GM23338 (cell line): Measurements from ENCODE around the gene SYNPR. TPM values are rescaled to one million over a fixed set of nuclear protein-coding genes. Genes with fewer than 3 reads are reported as not detected.

ENCODE experiments used
- ATAC-seq: fragments of 200-7000 bp; cut with Tn5 transposase; 3 replicates; pipeline ENCODE4 v1.9.1; 2020
- DNase-seq: peaks from one replicate; pipeline ENCODE4 v3.0.0-alpha.2; 2015; ENCODE audit warnings: low spot score
- H2AFZ ChIP-seq: fragments of 200-600 bp; sonication (generic); 2 replicates; pipeline ENCODE4 v1.8.0; 2016; ENCODE audit warnings: antibody characterized with exemption, mild to moderate bottlenecking, moderate library complexity
- H3F3A ChIP-seq: fragments of 200-600 bp; sonication (generic); replicated peaks from 2 replicates; pipeline ENCODE4 v1.8.0; 2017; ENCODE audit warnings: antibody characterized with exemption, mixed run types, low read depth
- H3K27ac ChIP-seq: fragments of 200-600 bp; sonication (generic); 2 replicates; pipeline ENCODE4 v1.6.1; 2016; ENCODE audit warnings: low read depth
- H3K27me3 ChIP-seq: fragments of 200-600 bp; sonication (generic); 2 replicates; pipeline ENCODE4 v1.8.0; 2016; ENCODE audit warnings: mild to moderate bottlenecking, mixed run types, moderate library complexity; ENCODE audit not compliant: insufficient read depth
- H3K36me3 ChIP-seq: fragments of 200-600 bp; sonication (generic); 2 replicates; pipeline ENCODE4 v1.8.0; 2016; ENCODE audit warnings: mild to moderate bottlenecking; ENCODE audit not compliant: insufficient read depth
- H3K4me1 ChIP-seq: fragments of 200-600 bp; sonication (generic); 2 replicates; pipeline ENCODE4 v1.8.0; 2016; ENCODE audit warnings: mild to moderate bottlenecking, moderate library complexity; ENCODE audit not compliant: insufficient read depth
- H3K4me2 ChIP-seq: fragments of 200-600 bp; sonication (generic); 2 replicates; pipeline ENCODE4 v1.7.1; 2017; ENCODE audit warnings: mixed run types
- H3K4me3 ChIP-seq: fragments of 200-600 bp; sonication (generic); 2 replicates; pipeline ENCODE4 v1.6.1; 2016; ENCODE audit warnings: mixed run types
- H3K79me2 ChIP-seq: fragments of 200-600 bp; sonication (generic); replicated peaks from 2 replicates; pipeline ENCODE4 v1.8.0; 2017; ENCODE audit warnings: mild to moderate bottlenecking; ENCODE audit not compliant: insufficient read depth
- H3K9me2 ChIP-seq: fragments of 200-600 bp; sonication (generic); 2 replicates; pipeline ENCODE4 v1.8.0; 2017; ENCODE audit not compliant: insufficient read depth
- H4K20me1 ChIP-seq: fragments of 200-600 bp; sonication (generic); replicated peaks from 2 replicates; pipeline ENCODE4 v1.8.0; 2017; ENCODE audit warnings: mild to moderate bottlenecking; ENCODE audit not compliant: insufficient read depth
- H3K27ac Mint-ChIP-seq: 2 replicates; pipeline ENCODE4 v1.8.0; 2020; ENCODE audit warnings: inconsistent platforms, mild to moderate bottlenecking, moderate library complexity, mixed read lengths
- H3K27me3 Mint-ChIP-seq: 3 replicates; pipeline ENCODE4 v1.8.0; 2022; ENCODE audit warnings: low read depth, mild to moderate bottlenecking, moderate library complexity, mixed read lengths, inconsistent platforms; ENCODE audit not compliant: insufficient read depth, poor library complexity
- H3K36me3 Mint-ChIP-seq: 3 replicates; pipeline ENCODE4 v1.8.0; 2021; ENCODE audit warnings: low read depth, mild to moderate bottlenecking, inconsistent platforms, moderate library complexity, mixed read lengths
- H3K4me1 Mint-ChIP-seq: 3 replicates; pipeline ENCODE4 v1.8.0; 2020; ENCODE audit warnings: mild to moderate bottlenecking, inconsistent platforms, mixed read lengths
- H3K4me3 Mint-ChIP-seq: 3 replicates; pipeline ENCODE4 v1.8.0; 2021; ENCODE audit warnings: moderate library complexity, mild to moderate bottlenecking, inconsistent platforms, mixed read lengths
- H3K9me3 Mint-ChIP-seq: 3 replicates; pipeline ENCODE4 v1.8.0; 2020; ENCODE audit warnings: moderate library complexity, mild to moderate bottlenecking, inconsistent platforms, mixed read lengths
- CREB1 ChIP-seq: fragments of 250-450 bp; sonication (Bioruptor Pico); IDR thresholded peaks from 2 replicates; pipeline ENCODE4 v1.5.0; 2020; ENCODE audit warnings: low read depth, mild to moderate bottlenecking, moderate library complexity
- CTCF ChIP-seq, 2 experiments: fragments of 200-600 bp in 1 of 2; sonication (generic) in 1 of 2; conservative IDR thresholded peaks; 2 replicates each; pipeline versions ENCODE4 v1.5.1 to v1.6.1; 2016 to 2017; ENCODE audit warnings: antibody characterized with exemption in 2 of 2, low read depth in 2 of 2, mild to moderate bottlenecking in 2 of 2, moderate library complexity in 1 of 2
- ETS1 ChIP-seq: IDR thresholded peaks from 2 replicates; pipeline ENCODE4 v1.6.1; 2016; ENCODE audit warnings: antibody characterized with exemption
- EZH2 ChIP-seq: fragments of 200-600 bp; sonication (generic); IDR thresholded peaks from one replicate; pipeline ENCODE4 v1.8.0; 2017; ENCODE audit warnings: antibody characterized with exemption, mild to moderate bottlenecking, low read depth; ENCODE audit not compliant: unreplicated experiment
- EZH2phosphoT487 ChIP-seq: fragments of 200-600 bp; sonication (generic); IDR thresholded peaks from one replicate; pipeline ENCODE4 v1.8.1; 2018; ENCODE audit warnings: antibody characterized with exemption; ENCODE audit not compliant: unreplicated experiment
- JUNB ChIP-seq: IDR thresholded peaks from one replicate; pipeline ENCODE4 v1.6.1; 2016; ENCODE audit warnings: antibody characterized with exemption; ENCODE audit not compliant: unreplicated experiment
- NANOG ChIP-seq: IDR thresholded peaks from 2 replicates; pipeline ENCODE4 v1.6.1; 2016; ENCODE audit warnings: antibody characterized with exemption, borderline replicate concordance
- POLR2AphosphoS5 ChIP-seq: IDR thresholded peaks from 2 replicates; pipeline ENCODE4 v1.6.1; 2016; ENCODE audit warnings: antibody characterized with exemption, low read depth
- REST ChIP-seq: IDR thresholded peaks from one replicate; pipeline ENCODE4 v1.6.1; 2018; ENCODE audit warnings: antibody characterized with exemption; ENCODE audit not compliant: unreplicated experiment
- ZNF114 ChIP-seq: fragments of 250-450 bp; sonication (Bioruptor Pico); IDR thresholded peaks from 2 replicates; pipeline ENCODE4 v1.5.0; 2020; ENCODE audit warnings: mild to moderate bottlenecking, moderate library complexity
- ZNF462 ChIP-seq: fragments of 250-450 bp; sonication (Bioruptor Pico); IDR thresholded peaks from 2 replicates; pipeline ENCODE4 v1.5.0; 2020; ENCODE audit warnings: mild to moderate bottlenecking, moderate library complexity
- polyA plus RNA-seq: library from polyadenylated mRNA; unstranded; fragments of >200 nt; fragmentation: Nextera tagmentation; extraction: Ambion mirVana; gene quantifications from 2 replicates; pipeline ENCODE4 v1.2.1, GENCODE V29; 2016
- total RNA-seq: library from RNA; depleted of rRNA; stranded (reverse); fragments of >200 nt; shearing (Covaris generic); gene quantifications from 2 replicates; pipeline ENCODE4 v1.2.3, GENCODE V29; 2014

The SYNPR gene
- total and polyA plus RNA-seq, 2 experiments from 2014 or later = 0.38 to 0.55 TPM

GRCh38 chr3:63296249-63296648 lies 18.1 kb downstream of the SYNPR start (continued):
- TF ChIP-seq ZNF462 (CRISPR knock-in tag) (no peak), JUNB (no peak), ZNF114 (CRISPR knock-in tag) (no peak), EZH2phosphoT487 (no peak), EZH2 (no peak), CREB1 (CRISPR knock-in tag) (no peak), POLR2AphosphoS5 (no peak), NANOG (no peak)

GRCh38 chr3:63303238-63303637 lies 25.1 kb downstream of the SYNPR start:
- H4K20me1 ChIP-seq = no peaks in the 10 kb centered on the region; the same call in 1 of the 2 replicates
- H3K4me2 ChIP-seq = no peak overlapping the region
- Mint-ChIP-seq H3K27ac (no peak overlapping the region), H3K36me3 (no peaks in the 10 kb centered on the region), H3K4me3 (no peak overlapping the region), H3K27me3 (peaks cover 55% of the 10 kb centered on the region), H3K4me1 (no peaks in the 10 kb centered on the region), H3K9me3 (peaks cover 2% of the 10 kb centered on the region; the same call in 2 of the 3 replicates)
- H3K4me1 ChIP-seq = no peaks in the 10 kb centered on the region
- H3K27me3 ChIP-seq = peaks cover 83% of the 10 kb centered on the region
- no peaks in the 10 kb centered on the region for H3K9me2 ChIP-seq
- H3K4me3 ChIP-seq = no peak overlapping the region
- no peak for ATAC-seq
- no peaks in the 10 kb centered on the region for H3K79me2 ChIP-seq
- H3K27ac ChIP-seq = no peak overlapping the region
- H3K36me3 ChIP-seq = no peaks in the 10 kb centered on the region
- H3F3A ChIP-seq = no peaks in the 10 kb centered on the region
- no peak for DNase-seq
- no peak overlapping the region for H2AFZ ChIP-seq
- TF ChIP-seq NANOG (no peak), CTCF (conservative IDR thresholded peaks at IDR 0.05; ENCODE audit: low read depth in 2 of 2) (no peak), EZH2 (no peak), ETS1 (no peak), REST (no peak)
